Transverse colon (tissue), 3 donors: ENCODE results near the gene UVRAG.

Experiments used
- POLR2A ChIP-seq: fragments of 450-650 bp; IDR thresholded peaks from one replicate; pipeline ENCODE4 v1.6.1; 2016; ENCODE audit warnings: antibody characterized with exemption, mild to moderate bottlenecking, moderate library complexity
- TF ChIP-seq, protein P1 (sequence below), 5 experiments: fragments of 200-600 bp in 3 of 5; fragments of 450-650 bp in 2 of 5; sonication (generic) in 3 of 5; IDR thresholded peaks; 1 replicate in 2 of 5; 2 replicates in 3 of 5; pipeline ENCODE4 v1.5.1; 2016 to 2017; ENCODE audit warnings: antibody characterized with exemption in 5 of 5, inconsistent platforms in 3 of 5, mild to moderate bottlenecking in 2 of 5, moderate library complexity in 1 of 5

DNA sequence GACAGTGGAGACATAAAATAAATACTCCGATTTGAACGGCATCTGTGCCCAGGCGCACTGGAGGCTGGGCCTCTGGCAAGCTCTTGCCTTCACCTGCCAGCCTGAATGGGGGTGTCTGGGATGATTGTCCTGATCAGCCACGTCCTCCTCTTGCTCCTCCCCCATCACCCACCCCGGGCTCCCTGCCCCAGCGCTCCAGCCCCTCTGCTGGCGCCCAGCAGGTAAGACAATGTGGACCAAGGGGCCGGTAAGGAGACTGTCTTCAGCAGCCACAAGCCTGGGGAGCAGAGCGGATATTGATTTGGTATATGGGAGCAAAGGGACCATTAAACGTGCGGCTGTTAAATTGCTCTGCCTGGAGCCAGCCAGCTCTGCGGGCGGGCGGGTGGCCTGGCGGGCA lies 366.4 kb downstream of the UVRAG start:
- TF ChIP-seq, protein P1, sequence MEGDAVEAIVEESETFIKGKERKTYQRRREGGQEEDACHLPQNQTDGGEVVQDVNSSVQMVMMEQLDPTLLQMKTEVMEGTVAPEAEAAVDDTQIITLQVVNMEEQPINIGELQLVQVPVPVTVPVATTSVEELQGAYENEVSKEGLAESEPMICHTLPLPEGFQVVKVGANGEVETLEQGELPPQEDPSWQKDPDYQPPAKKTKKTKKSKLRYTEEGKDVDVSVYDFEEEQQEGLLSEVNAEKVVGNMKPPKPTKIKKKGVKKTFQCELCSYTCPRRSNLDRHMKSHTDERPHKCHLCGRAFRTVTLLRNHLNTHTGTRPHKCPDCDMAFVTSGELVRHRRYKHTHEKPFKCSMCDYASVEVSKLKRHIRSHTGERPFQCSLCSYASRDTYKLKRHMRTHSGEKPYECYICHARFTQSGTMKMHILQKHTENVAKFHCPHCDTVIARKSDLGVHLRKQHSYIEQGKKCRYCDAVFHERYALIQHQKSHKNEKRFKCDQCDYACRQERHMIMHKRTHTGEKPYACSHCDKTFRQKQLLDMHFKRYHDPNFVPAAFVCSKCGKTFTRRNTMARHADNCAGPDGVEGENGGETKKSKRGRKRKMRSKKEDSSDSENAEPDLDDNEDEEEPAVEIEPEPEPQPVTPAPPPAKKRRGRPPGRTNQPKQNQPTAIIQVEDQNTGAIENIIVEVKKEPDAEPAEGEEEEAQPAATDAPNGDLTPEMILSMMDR (IDR thresholded peaks at IDR 0.05) = no peak
- TF ChIP-seq POLR2A = no peak
